Measurements from ENCODE around the gene ARHGAP22. TPM values are rescaled to one million over a fixed set of nuclear protein-coding genes. Genes with fewer than 3 reads are reported as not detected.

The ARHGAP22 gene
- total RNA-seq, 1 experiment from 2014 or later = 9.9 TPM

DNA sequence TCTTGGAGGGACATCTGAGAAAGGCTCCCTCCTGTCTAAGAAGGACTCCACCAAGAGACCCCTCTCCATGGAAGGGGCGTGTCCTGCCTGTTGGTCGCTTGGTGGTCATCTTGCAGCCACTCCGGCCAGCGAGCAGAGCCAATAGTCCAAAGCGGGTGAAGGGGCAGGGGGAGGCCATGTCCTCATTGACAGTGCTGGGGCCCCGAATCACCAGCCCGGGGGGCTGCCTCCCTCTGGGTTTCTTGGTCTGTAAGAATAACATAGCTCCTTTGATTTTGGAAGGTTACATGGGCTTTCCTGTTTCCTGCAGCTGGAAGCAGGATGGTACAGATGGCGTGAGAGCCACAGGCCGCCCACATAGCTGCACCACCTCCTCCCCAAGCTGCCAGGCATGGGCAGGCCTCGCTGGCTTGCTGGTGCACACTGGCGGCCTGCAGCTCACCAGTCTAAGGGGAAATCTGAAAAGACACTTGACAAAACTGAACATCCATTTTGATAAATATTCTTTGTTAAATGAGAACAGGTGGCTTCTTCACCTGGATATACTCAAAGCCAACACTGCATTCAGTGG is 105.8 kb downstream of the ARHGAP22 start:
- no peak for DNase-seq (ENCODE audit: low read depth, low spot score)
- ATAC-seq = no peak
- BruUV-seq (replicated peaks) = no TSS peak
- Histone ChIP-seq H4K20me1 (ENCODE audit: insufficient read depth) (no peaks in the 10 kb centered on the region), H3K79me2 (ENCODE audit: insufficient read depth, low read length) (no peaks in the 10 kb centered on the region), H3K27ac (ENCODE audit: low read depth, low read length) (no peak overlapping the region), H2AFZ (ENCODE audit: low read depth, low read length, poor library complexity, severe bottlenecking) (no peak overlapping the region), H3K4me3 (replicated peaks in 1 of 2; ENCODE audit: low read depth in 1 of 2, low read length in 2 of 2) (no peak overlapping the region), H3K4me1 (ENCODE audit: control insufficient read depth in 1 of 2, insufficient read depth in 2 of 2, low read length in 2 of 2) (peaks cover 3 to 10% of the 10 kb centered on the region in 2 experiments; a peak in 2 of 4 replicates), H3K4me2 (ENCODE audit: low read length) (no peak overlapping the region), H3K9me3 (ENCODE audit: control insufficient read depth in 1 of 2, insufficient read depth in 1 of 2, low read depth in 1 of 2, low read length in 2 of 2) (no peaks in the 10 kb centered on the region), H3K9ac (ENCODE audit: low read length) (no peak overlapping the region), H3K9me2 (ENCODE audit: insufficient read depth) (no peaks in the 10 kb centered on the region), H3K27me3 (ENCODE audit: insufficient read depth, low read length) (no peaks in the 10 kb centered on the region), H3K36me3 (ENCODE audit: control insufficient read depth in 1 of 2, insufficient read depth in 2 of 2, low read length in 2 of 2) (no peaks in the 10 kb centered on the region)
- intact Hi-C loops (cut with micrococcal nuclease) = no loop called here
- ChIA-PET RAD21 (ENCODE audit: low non-redundant PET in 1 of 2, low total read pairs in 2 of 2, uncharacterized antibody in 2 of 2, unreplicated experiment in 2 of 2) (no interaction called here), CTCF (no interaction called here), POLR2A (no interaction called here)
- no peak for TF ChIP-seq RAD21 (IDR thresholded peaks at IDR 0.05; ENCODE audit: low read depth)
- no peak for TF ChIP-seq SRF (IDR thresholded peaks at IDR 0.05; ENCODE audit: low read depth)
- no peak for TF ChIP-seq CBX3 (IDR thresholded peaks at IDR 0.05; ENCODE audit: low read depth)
- no peak for TF ChIP-seq EZH2 (IDR thresholded peaks at IDR 0.05)
- TF ChIP-seq, protein P1, sequence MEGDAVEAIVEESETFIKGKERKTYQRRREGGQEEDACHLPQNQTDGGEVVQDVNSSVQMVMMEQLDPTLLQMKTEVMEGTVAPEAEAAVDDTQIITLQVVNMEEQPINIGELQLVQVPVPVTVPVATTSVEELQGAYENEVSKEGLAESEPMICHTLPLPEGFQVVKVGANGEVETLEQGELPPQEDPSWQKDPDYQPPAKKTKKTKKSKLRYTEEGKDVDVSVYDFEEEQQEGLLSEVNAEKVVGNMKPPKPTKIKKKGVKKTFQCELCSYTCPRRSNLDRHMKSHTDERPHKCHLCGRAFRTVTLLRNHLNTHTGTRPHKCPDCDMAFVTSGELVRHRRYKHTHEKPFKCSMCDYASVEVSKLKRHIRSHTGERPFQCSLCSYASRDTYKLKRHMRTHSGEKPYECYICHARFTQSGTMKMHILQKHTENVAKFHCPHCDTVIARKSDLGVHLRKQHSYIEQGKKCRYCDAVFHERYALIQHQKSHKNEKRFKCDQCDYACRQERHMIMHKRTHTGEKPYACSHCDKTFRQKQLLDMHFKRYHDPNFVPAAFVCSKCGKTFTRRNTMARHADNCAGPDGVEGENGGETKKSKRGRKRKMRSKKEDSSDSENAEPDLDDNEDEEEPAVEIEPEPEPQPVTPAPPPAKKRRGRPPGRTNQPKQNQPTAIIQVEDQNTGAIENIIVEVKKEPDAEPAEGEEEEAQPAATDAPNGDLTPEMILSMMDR (IDR thresholded peaks at IDR 0.05 in 2 of 3, conservative IDR thresholded peaks at IDR 0.05 in 1 of 3; ENCODE audit: borderline replicate concordance in 1 of 3, insufficient read depth in 1 of 3, low read depth in 2 of 3, low read length in 2 of 3) = no peak

Data from HCT116 (cell line).